Stomach smooth muscle (tissue), 2 donors: ENCODE results near the gene TRIM37.
"Not testable (repeated sequence)": the region's sequence is repeated elsewhere in the genome, so short reads cannot be mapped to it uniquely, and the experiment has no call there.

Experiments
- H3K27ac ChIP-seq: one replicate; pipeline ENCODE4 v1.7.0; 2013; ENCODE audit warnings: mild to moderate bottlenecking, low read length, inconsistent platforms
- H3K27me3 ChIP-seq, 2 donors: one replicate each; pipeline ENCODE4 v1.7.0; 2013; ENCODE audit warnings: low read length in 2 of 2; ENCODE audit not compliant: insufficient read depth in 2 of 2, control insufficient read depth in 1 of 2
- H3K36me3 ChIP-seq, 2 donors: one replicate each; pipeline ENCODE4 v1.7.0; 2013; ENCODE audit warnings: low read length in 2 of 2; ENCODE audit not compliant: control insufficient read depth in 2 of 2, insufficient read depth in 2 of 2
- H3K4me1 ChIP-seq: one replicate; pipeline ENCODE4 v1.7.0; 2013; ENCODE audit warnings: low read length; ENCODE audit not compliant: control insufficient read depth, insufficient read depth
- H3K4me3 ChIP-seq, 2 donors: one replicate each; pipeline ENCODE4 v1.7.0; 2013; ENCODE audit warnings: low read length in 2 of 2
- H3K9ac ChIP-seq, 2 donors: one replicate each; pipeline ENCODE4 v1.7.0; 2013; ENCODE audit warnings: low read length in 2 of 2, mild to moderate bottlenecking in 1 of 2
- H3K9me3 ChIP-seq, 2 donors: one replicate each; pipeline ENCODE4 v1.7.0; 2013; ENCODE audit warnings: low read length in 2 of 2; ENCODE audit not compliant: control insufficient read depth in 2 of 2
- donor health status: healthy.
- donor health status: Pancreatic carcinoma.

TRIM37 gene

DNA sequence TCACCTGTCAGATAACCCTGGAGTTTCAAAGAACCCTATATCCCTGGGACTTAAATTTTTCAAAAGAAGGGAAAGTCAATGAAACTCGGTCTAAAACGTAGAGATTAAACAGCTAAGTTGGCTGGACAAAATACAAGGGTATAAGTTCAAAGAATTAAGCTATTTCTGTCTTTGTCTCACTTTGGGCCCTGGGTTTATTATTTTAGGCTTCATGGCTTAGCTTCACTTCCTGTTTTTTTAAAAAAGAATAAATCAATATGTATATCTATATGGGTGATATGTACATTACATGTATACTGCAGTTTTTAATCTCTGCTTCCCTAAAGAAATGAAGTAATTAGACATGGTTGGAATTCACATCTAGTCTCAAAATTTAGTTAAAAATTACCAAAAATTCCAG is 132.3 kb downstream of the TRIM37 start:
- H3K36me3 ChIP-seq, result no peaks in the 10 kb centered on the region
- H3K4me1 ChIP-seq, result no peaks in the 10 kb centered on the region
- H3K4me3 ChIP-seq, result no peak overlapping the region

DNA sequence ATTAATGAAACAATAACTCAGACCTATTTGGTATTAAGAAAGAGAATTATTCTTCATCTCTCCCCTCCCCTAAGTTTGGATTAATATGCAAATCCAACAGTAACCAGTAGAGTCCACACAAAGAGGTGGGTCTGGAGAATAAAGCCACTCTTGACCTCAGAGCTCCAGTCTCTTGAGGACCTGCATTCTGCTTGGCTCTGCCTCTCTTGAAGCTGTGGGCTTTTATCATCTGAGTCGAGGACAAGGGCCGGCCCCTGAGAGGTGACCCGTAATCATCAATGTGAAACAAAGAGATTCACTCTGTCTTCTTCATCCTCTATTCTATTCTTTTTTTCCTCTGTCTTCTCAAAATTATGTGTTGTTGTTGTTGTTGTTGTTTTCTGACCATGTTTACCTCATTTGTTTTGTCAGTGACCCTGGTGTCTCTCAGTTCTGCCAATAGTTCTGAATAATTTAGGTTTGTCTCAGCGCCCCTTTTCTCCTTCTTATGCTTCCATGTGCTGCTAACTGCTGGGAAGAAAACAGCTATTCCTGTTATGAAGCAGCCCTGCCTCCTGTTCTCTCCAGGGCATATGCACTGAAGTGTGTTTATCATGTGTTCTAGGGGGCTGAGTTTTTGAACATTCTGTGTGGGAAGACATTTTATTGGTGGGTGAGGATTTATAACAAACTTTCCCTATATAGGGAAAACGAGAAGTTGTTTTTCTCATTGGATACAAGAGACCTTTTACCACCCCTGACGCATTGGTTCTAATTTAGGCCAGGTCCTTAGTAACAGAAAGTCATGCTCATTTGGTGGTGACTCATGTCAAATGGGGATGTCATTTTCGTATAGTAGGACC is 135.8 kb downstream of the TRIM37 start:
- no peak overlapping the region for H3K4me3 ChIP-seq
- H3K27me3 ChIP-seq, result no peaks in the 10 kb centered on the region
- no peak overlapping the region for H3K27ac ChIP-seq
- H3K9me3 ChIP-seq, result no peaks in the 10 kb centered on the region
- no peaks in the 10 kb centered on the region for H3K4me1 ChIP-seq
- no peaks in the 10 kb centered on the region for H3K36me3 ChIP-seq
- H3K9ac ChIP-seq, result no peak overlapping the region

More for the DNA sequence above, 132.3 kb downstream of the TRIM37 start:
- H3K9ac ChIP-seq, result no peak overlapping the region
- no peaks in the 10 kb centered on the region for H3K9me3 ChIP-seq
- no peaks in the 10 kb centered on the region for H3K27me3 ChIP-seq
- H3K27ac ChIP-seq, result no peak overlapping the region

GRCh38 chr17:58969612-58970011 is 137.1 kb downstream of the TRIM37 start:
- no peak overlapping the region for H3K27ac ChIP-seq
- H3K4me3 ChIP-seq, result no peak overlapping the region
- no peaks in the 10 kb centered on the region for H3K27me3 ChIP-seq
- no peaks in the 10 kb centered on the region for H3K9me3 ChIP-seq
- no peaks in the 10 kb centered on the region for H3K36me3 ChIP-seq
- H3K9ac ChIP-seq, result no peak overlapping the region
- H3K4me1 ChIP-seq, result no peaks in the 10 kb centered on the region

- H3K4me1 ChIP-seq, result no peaks in the 10 kb centered on the region
- no peak overlapping the region for H3K4me3 ChIP-seq
- H3K36me3 ChIP-seq, result no peaks in the 10 kb centered on the region
- H3K9ac ChIP-seq, result no peak overlapping the region
- no peak overlapping the region for H3K27ac ChIP-seq
- H3K9me3 ChIP-seq, result no peaks in the 10 kb centered on the region
- no peaks in the 10 kb centered on the region for H3K27me3 ChIP-seq
These were observed 137.5 kb downstream of the TRIM37 start for GRCh38 chr17:58969156-58969555.

DNA sequence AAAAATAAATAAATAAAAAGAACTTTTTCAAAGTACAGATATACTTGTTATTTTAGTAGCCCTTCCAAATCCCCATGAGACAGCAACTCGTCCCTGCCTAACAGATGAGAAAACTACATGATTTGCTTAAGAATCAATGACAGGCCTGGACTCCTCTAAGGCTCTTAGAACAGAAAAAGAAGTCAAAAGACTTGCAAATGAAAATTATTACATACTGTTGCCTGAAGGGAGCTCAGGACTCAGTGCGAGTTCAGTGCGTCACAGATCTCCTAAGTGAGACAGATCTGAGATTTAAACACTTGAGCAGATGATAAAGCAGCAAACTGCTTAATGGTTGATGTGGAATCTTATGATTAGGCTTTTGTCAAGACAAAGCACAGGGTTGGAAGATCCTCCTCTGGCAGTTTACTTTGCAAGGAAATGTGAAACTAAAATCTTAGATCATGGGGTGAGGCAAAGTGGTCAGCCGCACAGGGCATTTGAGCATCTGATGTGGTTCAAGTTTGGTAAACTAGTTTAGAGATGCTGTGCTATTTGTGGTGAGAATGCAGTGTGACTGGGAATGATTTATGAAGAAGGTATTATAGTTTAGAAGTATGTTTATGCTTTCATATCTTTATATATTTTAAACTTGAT is 138.1 kb downstream of the TRIM37 start:
- no peak overlapping the region for H3K27ac ChIP-seq
- H3K36me3 ChIP-seq, result no peaks in the 10 kb centered on the region
- no peaks in the 10 kb centered on the region for H3K4me1 ChIP-seq
- no peaks in the 10 kb centered on the region for H3K27me3 ChIP-seq
- no peak overlapping the region for H3K9ac ChIP-seq
- no peaks in the 10 kb centered on the region for H3K9me3 ChIP-seq
- H3K4me3 ChIP-seq, result peak overlapping the region; percentile 12 to 40

DNA sequence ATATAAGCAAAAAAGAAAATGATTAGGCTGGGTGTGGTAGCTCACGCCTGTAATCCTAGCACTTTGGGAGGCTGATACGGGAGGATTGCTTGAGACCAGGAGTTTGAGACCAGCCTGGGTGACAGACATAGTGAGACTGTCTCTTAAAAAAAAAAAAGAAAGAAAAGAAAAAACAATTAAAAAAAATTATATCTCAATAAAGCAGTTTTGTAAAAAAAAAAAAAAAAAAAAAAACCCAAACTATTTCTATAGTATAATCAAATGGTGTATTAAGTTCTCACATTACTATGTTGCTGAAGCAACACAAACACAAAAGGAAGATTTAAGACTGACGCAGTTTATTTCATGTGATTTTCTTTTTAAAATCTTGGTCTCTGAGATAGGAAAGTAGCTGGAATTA is 140.5 kb downstream of the TRIM37 start:
- H3K4me1 ChIP-seq, result no peaks in the 10 kb centered on the region
- H3K36me3 ChIP-seq, result no peaks in the 10 kb centered on the region
- no peaks in the 10 kb centered on the region for H3K27me3 ChIP-seq
- H3K9me3 ChIP-seq, result no peaks in the 10 kb centered on the region
- H3K27ac ChIP-seq, result no peak overlapping the region
- H3K9ac ChIP-seq, result no peak overlapping the region
- no peak overlapping the region for H3K4me3 ChIP-seq

DNA sequence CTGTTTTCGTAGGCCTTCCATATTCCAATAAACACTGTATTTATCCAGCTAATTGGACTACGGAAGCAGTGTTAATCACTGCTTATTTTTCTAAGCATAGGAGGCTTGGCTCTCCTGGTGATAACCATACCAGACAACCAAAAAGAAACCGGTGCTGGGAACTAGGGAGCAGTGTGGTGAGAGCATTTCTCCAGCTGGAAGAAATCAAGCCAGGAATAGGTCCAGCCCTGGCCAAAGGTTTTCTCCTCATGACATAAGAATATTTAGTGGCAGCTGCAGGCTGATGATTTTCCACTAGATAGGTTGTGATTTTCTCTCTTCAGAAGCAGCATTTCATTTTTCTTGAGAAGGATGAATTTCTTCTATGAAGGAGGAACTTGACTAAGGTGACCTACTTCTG is 141.5 kb downstream of the TRIM37 start:
- no peaks in the 10 kb centered on the region for H3K4me1 ChIP-seq
- no peak overlapping the region for H3K4me3 ChIP-seq
- no peaks in the 10 kb centered on the region for H3K9me3 ChIP-seq
- H3K9ac ChIP-seq, result no peak overlapping the region
- no peaks in the 10 kb centered on the region for H3K36me3 ChIP-seq
- no peaks in the 10 kb centered on the region for H3K27me3 ChIP-seq
- no peak overlapping the region for H3K27ac ChIP-seq

DNA sequence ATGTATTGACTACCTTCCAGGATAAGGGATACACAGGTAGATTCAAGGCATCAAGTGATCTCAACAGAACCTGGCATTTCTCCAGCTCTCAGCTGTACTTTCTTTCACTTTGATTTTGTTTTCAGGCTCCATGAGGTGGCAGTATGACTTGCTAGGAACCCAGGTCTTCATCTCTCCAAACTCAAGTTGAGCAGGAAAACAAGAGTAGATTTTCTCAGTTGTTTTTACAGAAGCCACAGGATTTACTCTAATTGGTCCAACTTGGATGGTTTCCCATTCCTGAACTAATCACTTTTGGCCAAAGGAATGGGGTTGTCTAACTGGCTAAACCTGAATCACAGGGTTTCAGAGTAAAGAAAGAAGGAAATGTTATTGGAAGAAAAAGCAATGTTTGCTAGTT is 146.6 kb downstream of the TRIM37 start:
- H3K4me3 ChIP-seq, result no peak overlapping the region
- H3K9me3 ChIP-seq, result no peaks in the 10 kb centered on the region
- no peaks in the 10 kb centered on the region for H3K36me3 ChIP-seq
- H3K27me3 ChIP-seq, result no peaks in the 10 kb centered on the region
- no peaks in the 10 kb centered on the region for H3K4me1 ChIP-seq
- no peak overlapping the region for H3K9ac ChIP-seq
- H3K27ac ChIP-seq, result no peak overlapping the region

- not testable (repeated sequence) for H3K36me3 ChIP-seq, H3K9me3 ChIP-seq, H3K27me3 ChIP-seq, H3K4me3 ChIP-seq, H3K27ac ChIP-seq, H3K9ac ChIP-seq, H3K4me1 ChIP-seq
These were observed 149.0 kb downstream of the TRIM37 start for GRCh38 chr17:58957725-58958073.

- H3K4me3 ChIP-seq, result no peak overlapping the region
- H3K36me3 ChIP-seq, result no peaks in the 10 kb centered on the region
- no peak overlapping the region for H3K27ac ChIP-seq
- no peak overlapping the region for H3K9ac ChIP-seq
- H3K9me3 ChIP-seq, result peaks cover 0 to 3% of the 10 kb centered on the region in 2 donors
- H3K27me3 ChIP-seq, result no peaks in the 10 kb centered on the region
- no peaks in the 10 kb centered on the region for H3K4me1 ChIP-seq
These were observed 149.5 kb downstream of the TRIM37 start for GRCh38 chr17:58956997-58957724.

DNA sequence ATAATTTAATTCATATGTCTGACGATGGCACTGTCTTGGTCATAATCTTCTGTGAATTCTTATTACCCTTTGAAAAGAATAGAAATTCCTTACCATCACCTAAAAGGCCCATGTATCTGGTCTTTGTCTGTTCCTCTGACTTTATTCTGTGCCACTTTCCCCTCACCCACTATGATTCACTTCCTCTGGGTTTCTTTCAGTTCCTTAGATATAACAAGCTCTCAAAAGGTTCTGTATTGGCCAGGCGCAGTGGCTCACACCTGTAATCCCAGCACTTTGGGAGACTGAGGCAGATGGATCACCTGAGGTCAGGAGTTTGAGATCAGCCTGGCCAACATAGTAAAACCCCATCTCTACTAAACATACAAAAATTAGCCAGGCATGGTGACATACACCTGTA is 152.3 kb downstream of the TRIM37 start:
- H3K27ac ChIP-seq, H3K36me3 ChIP-seq, H3K4me3 ChIP-seq, H3K9ac ChIP-seq, H3K27me3 ChIP-seq, H3K4me1 ChIP-seq: not testable (repeated sequence)
- peaks cover 0 to 12% of the 10 kb centered on the region in 2 donors for H3K9me3 ChIP-seq
